Measurements from ENCODE around the gene SLC16A6. TPM values are rescaled to one million over a fixed set of nuclear protein-coding genes. Genes with fewer than 3 reads are reported as not detected.
"Not testable (repeated sequence)": the region's sequence is repeated elsewhere in the genome, so short reads cannot be mapped to it uniquely, and the experiment has no call there.

The SLC16A6 gene
- total and polyA plus RNA-seq, 7 experiments from 2014 or later = 0.74 to 12.5 (median 5.8) TPM

GRCh38 chr17:68257934-68258333 lies 33.0 kb downstream of the SLC16A6 start:
- Histone ChIP-seq H3K36me3 (ENCODE audit: control insufficient read depth in 2 of 3, insufficient read depth in 3 of 3, low read length in 3 of 3) (no peaks in the 10 kb centered on the region), H3K4me1 (ENCODE audit: control insufficient read depth in 2 of 2, insufficient read depth in 2 of 2, low read length in 2 of 2) (peaks cover 74 to 81% of the 10 kb centered on the region in 2 donors), H3K4me3 (ENCODE audit: low read length) (no peak overlapping the region), H3K27me3 (ENCODE audit: control insufficient read depth in 2 of 2, insufficient read depth in 2 of 2, low read length in 2 of 2) (no peaks in the 10 kb centered on the region), H3K9me3 (ENCODE audit: control insufficient read depth in 2 of 3, low read length in 3 of 3) (no peaks in the 10 kb centered on the region), H3K27ac (ENCODE audit: low read depth, low read length) (peak overlapping the region; percentile 92)
- H3K4me3 Mint-ChIP-seq = peak overlapping the region in 8 of 10 donors; percentile 4 to 70 (median 42)
- peaks cover 0 to 1% (median 0%) of the 10 kb centered on the region in 11 donors for H3K9me3 Mint-ChIP-seq
- peak overlapping the region; percentile 80 to 97 (median 93) for H3K27ac Mint-ChIP-seq
- POLR2A ChIA-PET = interaction anchor here (0.6 to 3.8 kb wide), 7 partner anchors 10 to 201 kb away, joined by 3 to 40 read pairs (median 6); partner anchors contain the start of genes AMZ2, ARSG and SLC16A6
- ATAC-seq (no peak), DNase-seq (peak in 1 of 9 donors; percentile 22)
- CTCF ChIA-PET = interaction anchor here (0.7 to 1.5 kb wide), 3 partner anchors 175 to 207 kb away, joined by 3 to 5 read pairs (median 3); no protein-coding TSS in a partner anchor
- no peaks in the 10 kb centered on the region for H3K27me3 Mint-ChIP-seq
- peaks cover 43 to 90% (median 81%) of the 10 kb centered on the region in 7 donors for H3K4me1 Mint-ChIP-seq
- intact Hi-C loops (cut with micrococcal nuclease) = loop anchor here (1.0 to 2.0 kb wide), 2 partner anchors 10 to 57 kb away; partner anchors contain the start of gene AMZ2 (in 2 of the 2)
- H3K36me3 Mint-ChIP-seq = peaks cover 0 to 38% (median 5%) of the 10 kb centered on the region in 5 donors

- H3K9me3 Mint-ChIP-seq; H3K27me3 ChIP-seq (ENCODE audit: control insufficient read depth in 2 of 2, insufficient read depth in 2 of 2, low read length in 2 of 2); H3K4me3 ChIP-seq (ENCODE audit: low read length); intact Hi-C loops (cut with micrococcal nuclease); ATAC-seq; H3K27me3 Mint-ChIP-seq; CTCF ChIA-PET; H3K36me3 ChIP-seq (ENCODE audit: control insufficient read depth in 2 of 3, insufficient read depth in 3 of 3, low read length in 3 of 3); H3K9me3 ChIP-seq (ENCODE audit: control insufficient read depth in 2 of 3, low read length in 3 of 3): not testable (repeated sequence)
- Histone ChIP-seq H3K27ac (ENCODE audit: low read depth, low read length) (peak overlapping the region; percentile 92), H3K4me1 (ENCODE audit: control insufficient read depth in 2 of 2, insufficient read depth in 2 of 2, low read length in 2 of 2) (peaks cover 74 to 89% of the 10 kb centered on the region in 2 donors)
- DNase-seq = peak in 1 of 9 donors; percentile 21
- peaks cover 42 to 90% (median 77%) of the 10 kb centered on the region in 7 donors for H3K4me1 Mint-ChIP-seq
- H3K36me3 Mint-ChIP-seq = peaks cover 0 to 42% (median 5%) of the 10 kb centered on the region in 5 donors
- peak overlapping the region in 8 of 10 donors; percentile 3 to 70 (median 44) for H3K4me3 Mint-ChIP-seq
- POLR2A ChIA-PET = interaction anchor here (0.6 to 3.4 kb wide), 2 partner anchors 8 to 23 kb away, joined by 3 to 40 read pairs; partner anchors contain the start of gene AMZ2
- peak overlapping the region; percentile 40 to 97 (median 92) for H3K27ac Mint-ChIP-seq
Measured at GRCh38 chr17:68256701-68257100, 34.2 kb downstream of the SLC16A6 start.

- Histone ChIP-seq H3K36me3 (ENCODE audit: control insufficient read depth in 2 of 3, insufficient read depth in 3 of 3, low read length in 3 of 3) (peaks cover 0 to 7% (median 3%) of the 10 kb centered on the region in 3 experiments), H3K27me3 (ENCODE audit: control insufficient read depth in 2 of 2, insufficient read depth in 2 of 2, low read length in 2 of 2) (no peaks in the 10 kb centered on the region), H3K27ac (ENCODE audit: low read depth, low read length) (peak overlapping the region; percentile 92), H3K4me3 (ENCODE audit: low read length) (peak overlapping the region; percentile 7), H3K4me1 (ENCODE audit: control insufficient read depth in 2 of 2, insufficient read depth in 2 of 2, low read length in 2 of 2) (peaks cover 74 to 91% of the 10 kb centered on the region in 2 donors), H3K9me3 (ENCODE audit: control insufficient read depth in 2 of 3, low read length in 3 of 3) (no peaks in the 10 kb centered on the region)
- Mint-ChIP-seq H3K9me3 (peaks cover 0 to 1% (median 0%) of the 10 kb centered on the region in 11 donors), H3K4me1 (peaks cover 42 to 84% (median 75%) of the 10 kb centered on the region in 7 donors), H3K27me3 (no peaks in the 10 kb centered on the region), H3K27ac (peak overlapping the region; percentile 77 to 97 (median 93)), H3K36me3 (peaks cover 0 to 45% (median 5%) of the 10 kb centered on the region in 5 donors), H3K4me3 (peak overlapping the region in 9 of 10 donors; percentile 18 to 70 (median 62))
- ATAC-seq (peak; percentile 32), DNase-seq (peak in 4 of 9 donors; percentile 27 to 44 (median 36))
- intact Hi-C loops (cut with micrococcal nuclease) = no loop called here
- ChIA-PET POLR2A (interaction anchor here (0.6 to 3.2 kb wide), 5 partner anchors 8 to 91 kb away, joined by 3 to 13 read pairs (median 3); partner anchors contain the start of genes AMZ2, ARSG and SLC16A6), CTCF (interaction anchor here (0.6 to 2.0 kb wide), 4 partner anchors 36 to 184 kb away, joined by 3 to 6 read pairs (median 3); no protein-coding TSS in a partner anchor)
Measured at GRCh38 chr17:68255731-68256538, 35.0 kb downstream of the SLC16A6 start.

DNA sequence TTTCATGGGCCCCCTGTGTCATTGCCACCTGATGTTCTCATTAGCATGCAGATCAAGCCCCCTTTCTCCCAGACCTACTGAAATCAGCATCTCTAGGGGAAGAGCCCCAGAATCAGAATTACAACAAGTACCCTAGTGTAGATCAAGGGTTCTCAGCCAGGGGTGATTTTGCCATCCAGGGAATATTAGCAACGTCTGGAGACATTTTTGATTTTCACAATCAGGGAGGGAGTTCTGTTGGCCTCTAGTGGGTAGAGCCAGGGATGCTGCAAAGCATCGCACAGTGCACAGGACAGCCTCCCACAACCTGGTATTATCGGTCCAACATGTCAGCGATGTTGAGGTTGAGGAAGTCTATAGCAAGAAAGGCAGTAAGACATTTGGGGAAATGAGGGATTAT lies 35.8 kb downstream of the SLC16A6 start:
- ChIA-PET CTCF (interaction anchor here (0.6 to 2.0 kb wide), 4 partner anchors 32 to 82 kb away, joined by 3 to 6 read pairs (median 4); no protein-coding TSS in a partner anchor), POLR2A (interaction anchor here (0.6 to 3.2 kb wide), 6 partner anchors 8 to 92 kb away, joined by 3 to 13 read pairs (median 3); partner anchors contain the start of genes AMZ2, ARSG and SLC16A6)
- H3K4me3 ChIP-seq (ENCODE audit: low read length) = peak overlapping the region; percentile 7
- H3K36me3 ChIP-seq (ENCODE audit: control insufficient read depth in 2 of 3, insufficient read depth in 3 of 3, low read length in 3 of 3) = peaks cover 3 to 13% (median 6%) of the 10 kb centered on the region in 3 experiments
- no peak for ATAC-seq
- intact Hi-C loops (cut with micrococcal nuclease) = no loop called here
- peak overlapping the region; percentile 92 for H3K27ac ChIP-seq (ENCODE audit: low read depth, low read length)
- Mint-ChIP-seq H3K4me3 (peak overlapping the region in 8 of 10 donors; percentile 11 to 70 (median 61)), H3K27me3 (no peaks in the 10 kb centered on the region), H3K9me3 (peaks cover 0 to 1% (median 0%) of the 10 kb centered on the region in 11 donors), H3K4me1 (peaks cover 38 to 84% (median 70%) of the 10 kb centered on the region in 7 donors), H3K27ac (peak overlapping the region; percentile 77 to 97 (median 93)), H3K36me3 (peaks cover 0 to 43% (median 5%) of the 10 kb centered on the region in 5 donors)
- H3K4me1 ChIP-seq (ENCODE audit: control insufficient read depth in 2 of 2, insufficient read depth in 2 of 2, low read length in 2 of 2) = peaks cover 71 to 88% of the 10 kb centered on the region in 2 donors
- no peaks in the 10 kb centered on the region for H3K27me3 ChIP-seq (ENCODE audit: control insufficient read depth in 2 of 2, insufficient read depth in 2 of 2, low read length in 2 of 2)
- H3K9me3 ChIP-seq (ENCODE audit: control insufficient read depth in 2 of 3, low read length in 3 of 3) = no peaks in the 10 kb centered on the region
- DNase-seq = no peak

- H3K36me3 Mint-ChIP-seq = peaks cover 0 to 45% (median 5%) of the 10 kb centered on the region in 5 donors
- Histone ChIP-seq H3K36me3 (ENCODE audit: control insufficient read depth in 2 of 3, insufficient read depth in 3 of 3, low read length in 3 of 3) (peaks cover 3 to 14% (median 6%) of the 10 kb centered on the region in 3 experiments), H3K4me1 (ENCODE audit: control insufficient read depth in 2 of 2, insufficient read depth in 2 of 2, low read length in 2 of 2) (peaks cover 71 to 91% of the 10 kb centered on the region in 2 donors), H3K4me3 (ENCODE audit: low read length) (peak overlapping the region; percentile 23), H3K27ac (ENCODE audit: low read depth, low read length) (peak overlapping the region; percentile 36)
- CTCF ChIA-PET = interaction anchor here (0.6 to 1.8 kb wide), 2 partner anchors 10 to 179 kb away, joined by 3 to 5 read pairs; no protein-coding TSS in a partner anchor
- H3K9me3 Mint-ChIP-seq; H3K27me3 ChIP-seq (ENCODE audit: control insufficient read depth in 2 of 2, insufficient read depth in 2 of 2, low read length in 2 of 2); H3K27me3 Mint-ChIP-seq; H3K9me3 ChIP-seq (ENCODE audit: control insufficient read depth in 2 of 3, low read length in 3 of 3); intact Hi-C loops (cut with micrococcal nuclease): not testable (repeated sequence)
- H3K27ac Mint-ChIP-seq = peak overlapping the region; percentile 72 to 93 (median 91)
- peak overlapping the region in 9 of 10 donors; percentile 14 to 57 (median 45) for H3K4me3 Mint-ChIP-seq
- POLR2A ChIA-PET = interaction anchor here (1.3 to 3.2 kb wide), 2 partner anchors 38 to 48 kb away, joined by 5 to 13 read pairs; partner anchors contain the start of genes ARSG and SLC16A6
- ATAC-seq = peak; percentile 68
- peaks cover 40 to 87% (median 73%) of the 10 kb centered on the region in 7 donors for H3K4me1 Mint-ChIP-seq
- peak in 1 of 9 donors; percentile 18 for DNase-seq
Measured at GRCh38 chr17:68253426-68253825, 37.5 kb downstream of the SLC16A6 start.
